NCI-H2227 treated with DMSO at 0.1 percent for 48 hours (cell line): ENCODE measurements around the gene HAUS5.
A peak's percentile ranks its signal among the peaks of the same experiment; 100 is the strongest.
"Not testable (repeated sequence)": the region's sequence is repeated elsewhere in the genome, so short reads cannot be mapped to it uniquely, and the experiment has no call there.

Experiments
- DNase-seq: peaks from one replicate; lab custom pipeline; 2025; lab: John Stamatoyannopoulos, UW

The HAUS5 gene, protein sequence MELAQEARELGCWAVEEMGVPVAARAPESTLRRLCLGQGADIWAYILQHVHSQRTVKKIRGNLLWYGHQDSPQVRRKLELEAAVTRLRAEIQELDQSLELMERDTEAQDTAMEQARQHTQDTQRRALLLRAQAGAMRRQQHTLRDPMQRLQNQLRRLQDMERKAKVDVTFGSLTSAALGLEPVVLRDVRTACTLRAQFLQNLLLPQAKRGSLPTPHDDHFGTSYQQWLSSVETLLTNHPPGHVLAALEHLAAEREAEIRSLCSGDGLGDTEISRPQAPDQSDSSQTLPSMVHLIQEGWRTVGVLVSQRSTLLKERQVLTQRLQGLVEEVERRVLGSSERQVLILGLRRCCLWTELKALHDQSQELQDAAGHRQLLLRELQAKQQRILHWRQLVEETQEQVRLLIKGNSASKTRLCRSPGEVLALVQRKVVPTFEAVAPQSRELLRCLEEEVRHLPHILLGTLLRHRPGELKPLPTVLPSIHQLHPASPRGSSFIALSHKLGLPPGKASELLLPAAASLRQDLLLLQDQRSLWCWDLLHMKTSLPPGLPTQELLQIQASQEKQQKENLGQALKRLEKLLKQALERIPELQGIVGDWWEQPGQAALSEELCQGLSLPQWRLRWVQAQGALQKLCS

DNA sequence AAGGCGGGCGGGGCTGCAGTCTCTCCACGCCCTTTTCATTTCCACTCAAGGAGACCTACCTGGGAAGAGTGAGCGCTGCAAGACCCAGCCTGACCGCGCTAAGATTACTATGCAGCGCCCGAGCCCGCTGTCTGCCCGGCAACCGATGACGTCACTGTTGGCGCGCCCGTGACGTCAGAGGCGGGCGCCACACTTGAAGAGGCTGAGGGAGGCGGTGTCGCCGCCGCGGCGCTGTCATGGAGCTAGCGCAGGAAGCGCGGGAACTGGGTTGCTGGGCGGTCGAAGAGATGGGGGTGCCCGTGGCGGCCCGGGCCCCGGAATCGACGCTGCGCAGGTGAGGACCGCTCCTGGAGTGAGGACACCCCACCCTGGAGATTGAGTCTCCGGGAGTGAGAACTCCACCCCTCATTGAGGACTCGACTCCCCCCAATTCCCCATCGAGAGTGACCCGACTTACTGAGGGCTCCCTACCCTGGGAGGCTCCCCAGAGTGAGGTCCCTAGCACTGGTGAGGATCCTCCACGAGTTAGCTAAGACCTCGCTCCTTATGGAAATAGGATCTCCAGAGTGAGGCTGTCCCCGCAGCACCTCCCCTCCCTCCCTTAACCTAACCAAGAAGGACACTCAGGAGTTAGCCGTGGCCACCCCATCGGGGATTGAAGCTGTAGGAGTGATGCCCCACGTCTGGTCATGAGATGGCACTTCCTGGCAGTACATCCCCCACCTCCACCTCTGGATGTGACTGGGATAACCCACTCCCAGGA, at the start of gene HAUS5:
Gene HAUS5, plus strand, starts transcription at position 177 of the 763 bp plus-strand sequence. Its CDS starts 60 bp downstream, at position 237.
- peak; percentile 100 for DNase-seq

DNA sequence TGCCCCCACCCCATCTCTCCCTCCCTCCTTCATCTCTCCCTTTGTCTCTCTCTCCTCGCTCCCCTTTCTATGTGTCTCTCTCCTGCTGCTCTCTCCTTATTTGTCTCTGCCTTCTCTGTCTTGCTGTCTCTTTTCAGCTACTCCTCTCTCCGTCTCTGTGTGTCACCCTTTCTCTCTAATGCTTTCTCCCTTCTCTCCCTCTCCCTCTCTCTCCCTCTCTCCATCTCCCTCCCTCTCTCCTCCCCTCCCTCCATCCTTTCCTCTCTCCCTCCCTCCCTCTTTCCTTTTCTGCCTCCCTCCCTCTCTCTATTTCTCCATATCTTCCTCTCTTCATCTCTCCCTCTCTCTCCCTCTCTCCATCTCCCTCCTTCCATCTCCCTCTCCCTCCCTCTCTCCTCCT, 49.8 kb upstream of the HAUS5 start:
- no peak for DNase-seq

DNA sequence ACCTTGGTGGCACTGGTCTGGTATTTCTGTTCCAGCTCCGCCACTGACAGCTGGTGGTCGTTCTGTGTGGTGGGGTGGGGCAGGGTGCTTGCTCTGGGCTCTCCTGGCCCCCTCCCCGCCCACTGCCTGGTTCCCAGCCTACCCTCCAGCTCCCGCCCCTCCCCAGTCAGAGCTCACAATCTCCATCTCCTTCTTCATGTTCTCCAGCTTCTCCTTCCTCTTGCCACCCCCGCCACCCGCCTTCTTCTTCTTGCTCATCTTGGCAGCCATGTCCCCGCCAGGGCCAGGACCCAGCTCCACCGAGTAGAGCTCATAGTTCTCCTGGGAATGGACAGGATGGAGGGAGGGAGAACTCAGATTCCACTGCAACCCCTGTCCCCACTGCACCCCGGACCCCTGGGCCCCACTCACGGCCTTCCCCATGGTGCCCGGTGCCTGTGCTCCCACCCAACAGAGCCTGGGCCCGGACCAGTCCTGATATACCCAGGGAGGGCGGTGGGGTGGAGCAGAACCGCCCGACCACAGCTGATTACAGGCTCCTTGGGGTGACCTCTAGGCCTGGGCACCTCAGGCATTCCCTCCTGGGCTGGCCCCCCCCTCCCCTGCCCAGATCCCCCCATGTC, 49.2 kb upstream of the HAUS5 start, which contains the start of gene ATP4A:
Gene ATP4A, minus strand, starts transcription at position 452 of the 623 bp plus-strand sequence. Its CDS starts 29 bp downstream, at position 423.
- no peak for DNase-seq

DNA sequence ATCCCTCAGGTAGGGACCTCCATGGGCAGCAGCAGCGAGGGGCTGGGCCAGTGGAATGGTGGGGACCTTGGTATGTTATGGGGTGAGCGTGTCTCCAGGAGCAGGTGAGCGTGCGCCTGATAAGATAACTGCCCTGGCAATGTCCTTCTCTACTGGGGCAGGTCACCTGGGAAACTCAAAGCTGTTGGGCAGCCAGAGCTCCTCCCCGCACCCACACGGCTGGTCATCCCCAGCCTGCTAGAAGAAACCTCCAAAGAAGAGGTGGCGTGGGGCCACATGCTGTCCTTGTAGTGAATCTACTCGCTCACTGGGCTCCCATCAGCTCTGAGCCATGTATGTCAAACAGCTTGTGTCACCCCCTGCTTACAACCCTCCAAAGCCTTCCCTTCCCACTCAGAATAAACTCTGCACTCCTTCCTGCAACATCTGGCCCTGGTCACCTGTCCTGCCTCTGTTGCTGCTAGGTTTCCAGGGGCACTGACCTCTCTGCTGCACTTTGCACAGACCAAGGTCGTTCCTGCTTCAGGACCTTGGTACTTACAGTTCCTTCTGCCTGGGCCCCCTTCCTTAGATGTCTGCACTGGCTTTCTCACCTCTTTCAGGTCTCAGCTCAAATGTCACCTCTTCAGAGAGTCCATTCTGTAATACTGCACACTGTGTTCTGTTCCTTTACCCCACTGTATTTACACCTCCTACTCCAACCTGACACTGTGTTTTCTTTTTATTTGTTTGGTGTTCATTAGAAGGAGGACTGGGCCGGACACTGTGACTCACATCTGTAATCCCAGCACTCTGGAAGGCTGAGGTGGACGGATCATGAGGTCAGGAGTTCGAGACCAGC, 47.3 kb upstream of the HAUS5 start:
- DNase-seq, result no peak

DNA sequence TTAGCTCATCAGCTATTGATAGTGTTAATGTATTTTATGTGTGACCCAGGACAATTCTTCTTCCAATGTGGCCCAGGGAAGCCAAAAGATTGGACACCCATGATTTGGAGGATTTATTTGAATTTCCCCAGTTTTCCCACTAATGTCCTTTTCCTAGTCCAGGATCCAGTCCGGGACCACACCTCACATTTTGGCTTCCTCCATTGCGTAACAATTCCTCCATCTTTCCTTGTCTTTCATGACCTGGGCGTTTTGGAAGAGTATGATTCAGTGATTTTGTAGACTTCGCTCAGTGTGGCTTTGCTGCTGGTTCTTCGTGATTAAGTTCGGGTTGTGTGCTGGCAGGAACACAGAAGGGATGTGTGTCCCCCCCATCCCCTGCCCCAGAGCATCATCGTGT, 45.8 kb upstream of the HAUS5 start:
- DNase-seq, result no peak

DNA sequence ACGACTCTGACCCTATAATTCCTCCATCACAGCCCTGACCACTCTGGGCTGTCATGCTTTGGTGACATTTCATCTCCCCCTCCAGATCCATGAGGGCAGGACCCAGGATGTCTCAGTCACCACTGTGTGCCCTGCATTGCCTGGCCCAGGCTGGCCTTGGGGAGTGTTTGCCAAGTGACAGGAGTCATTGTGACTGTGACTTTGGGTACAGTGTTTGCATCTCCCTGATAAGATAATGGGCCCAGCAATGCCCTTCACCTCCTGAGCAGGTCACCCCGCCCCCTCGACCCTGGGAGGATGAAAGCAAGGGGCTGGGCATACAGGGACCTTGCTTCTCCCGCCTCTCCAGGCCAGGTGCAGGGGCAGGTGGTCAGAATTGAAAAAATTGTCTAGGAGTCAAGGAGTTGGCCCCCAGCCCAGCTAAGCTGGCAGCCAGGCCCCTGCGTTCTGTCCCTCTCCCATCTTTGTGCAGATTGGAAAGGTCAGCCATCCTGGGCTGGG, 43.2 kb upstream of the HAUS5 start:
- DNase-seq, result no peak

DNA sequence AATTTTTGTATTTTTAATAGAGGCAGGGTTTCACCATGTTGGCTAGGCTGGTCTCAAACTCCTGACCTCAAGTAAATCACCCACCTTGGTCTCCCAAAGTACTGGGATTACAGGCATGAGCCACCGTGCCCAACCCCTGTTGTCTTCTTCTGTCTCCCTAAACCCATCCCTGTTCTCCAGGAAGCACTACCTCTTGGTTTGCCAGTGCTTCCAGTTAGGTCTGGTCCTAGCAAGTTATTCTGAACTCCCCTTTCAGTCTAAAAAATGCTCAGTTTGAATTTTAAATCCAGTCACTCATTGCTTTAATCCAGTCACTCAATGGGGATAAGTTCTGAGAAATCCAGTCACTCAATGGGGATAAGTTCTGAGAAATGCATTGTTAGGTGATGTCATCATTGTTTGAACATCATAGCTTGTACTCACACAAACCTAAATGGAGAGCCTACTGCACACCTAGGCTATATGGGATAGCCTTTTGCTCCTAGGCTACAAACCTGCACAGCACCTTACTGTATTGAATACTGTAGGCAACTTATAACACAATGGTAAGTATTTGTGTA, 41.0 kb upstream of the HAUS5 start:
- no peak for DNase-seq

DNA sequence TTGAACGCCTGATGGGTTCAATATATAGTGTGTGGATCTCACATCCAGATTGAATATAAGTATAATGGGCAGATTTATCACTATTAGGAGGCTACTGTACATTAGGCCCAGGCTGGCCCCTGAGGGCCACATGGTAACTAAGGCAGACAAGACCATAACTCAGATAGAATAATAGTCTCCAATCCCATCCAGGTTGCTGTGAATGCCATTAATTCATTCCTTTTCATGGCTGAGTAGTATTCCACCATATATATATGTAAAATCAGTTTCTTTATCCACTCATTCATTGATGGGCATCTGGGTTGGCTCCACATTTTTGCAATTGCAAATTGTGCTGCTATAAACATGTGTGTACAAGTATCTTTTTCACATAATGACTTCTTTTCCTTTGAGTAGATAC, 34.6 kb upstream of the HAUS5 start:
- DNase-seq, result no peak

DNA sequence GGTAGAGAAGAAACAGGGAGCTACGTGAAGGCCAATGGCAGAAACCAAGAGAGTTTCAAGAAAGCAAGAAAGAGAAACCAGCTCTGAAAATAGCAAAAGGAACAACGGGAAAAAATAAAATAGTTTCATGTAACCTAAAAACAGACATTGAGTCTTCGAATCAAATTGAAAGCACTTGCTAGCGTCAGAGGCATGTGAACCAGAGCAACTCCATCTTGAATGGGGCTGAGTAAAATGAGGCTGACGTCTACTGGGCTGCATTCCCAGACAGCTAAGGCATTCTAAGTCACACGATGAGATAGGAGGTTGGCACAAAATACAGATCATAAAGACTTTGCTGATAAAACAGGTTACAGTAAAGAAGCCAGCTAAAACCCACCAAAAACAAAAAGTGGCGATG, 33.8 kb upstream of the HAUS5 start:
- no peak for DNase-seq

DNA sequence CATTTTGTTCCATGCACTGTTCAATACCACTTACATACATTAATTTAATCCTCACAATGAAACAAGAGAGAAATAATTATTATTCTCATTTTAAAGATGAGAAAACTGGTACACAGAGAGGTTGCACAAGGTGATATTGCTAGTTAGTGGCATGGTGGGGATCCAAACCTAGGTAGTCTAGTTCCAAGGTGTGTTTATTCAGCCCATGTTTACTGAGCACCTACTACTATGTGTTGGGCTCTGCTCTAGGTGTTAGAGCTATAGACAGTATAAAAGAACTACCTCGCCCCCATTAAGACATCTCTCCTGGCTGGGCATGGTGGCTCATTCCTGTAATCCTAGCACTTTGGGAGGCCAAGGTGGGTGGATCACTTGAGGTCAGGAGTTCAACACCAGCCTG, 29.8 kb upstream of the HAUS5 start:
- no peak for DNase-seq

DNA sequence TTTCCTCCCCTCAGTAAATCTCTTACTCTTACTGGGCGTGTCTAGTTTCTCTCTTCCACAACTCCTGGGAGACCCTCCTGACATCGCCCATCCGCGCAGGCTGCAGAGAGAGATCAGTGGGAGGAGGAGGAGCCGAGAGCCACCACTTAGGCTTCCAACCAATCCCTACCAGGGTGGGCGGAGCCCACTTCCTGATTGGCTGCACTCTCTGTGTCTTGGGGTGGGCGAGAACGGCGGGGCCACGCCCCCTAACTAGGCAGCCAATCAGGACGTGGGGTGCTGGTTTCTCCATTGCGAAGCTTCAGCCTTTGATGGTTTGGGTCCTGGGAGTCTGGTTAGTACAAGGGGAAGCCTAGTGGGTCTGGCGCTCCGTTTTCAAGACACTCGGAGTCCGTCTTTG, 26.7 kb upstream of the HAUS5 start, which contains the start of gene PMIS2:
Gene PMIS2, plus strand, starts transcription at position 326 of the 400 bp plus-strand sequence. CDS start 87 bp downstream, outside the sequence.
- DNase-seq, result no peak

DNA sequence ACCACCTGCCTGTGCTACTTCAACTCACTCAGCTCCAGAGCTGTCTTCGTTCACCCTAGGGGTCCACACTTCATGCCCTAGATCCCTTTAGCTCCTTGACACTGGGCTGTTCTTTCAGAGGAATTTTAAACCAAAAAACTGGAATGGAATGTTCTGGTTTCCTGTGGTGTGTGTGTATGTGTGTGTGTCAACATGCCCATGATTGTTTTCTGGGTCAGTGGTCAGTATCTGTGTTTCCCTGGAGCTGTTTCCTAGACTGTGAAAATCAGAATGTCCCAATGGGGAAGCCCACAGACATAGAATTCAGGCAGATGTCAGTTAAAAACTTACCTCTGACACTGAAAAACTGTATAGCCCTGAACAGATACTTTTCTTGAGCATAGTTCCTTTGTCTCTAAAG, 25.2 kb upstream of the HAUS5 start:
- DNase-seq, result no peak

DNA sequence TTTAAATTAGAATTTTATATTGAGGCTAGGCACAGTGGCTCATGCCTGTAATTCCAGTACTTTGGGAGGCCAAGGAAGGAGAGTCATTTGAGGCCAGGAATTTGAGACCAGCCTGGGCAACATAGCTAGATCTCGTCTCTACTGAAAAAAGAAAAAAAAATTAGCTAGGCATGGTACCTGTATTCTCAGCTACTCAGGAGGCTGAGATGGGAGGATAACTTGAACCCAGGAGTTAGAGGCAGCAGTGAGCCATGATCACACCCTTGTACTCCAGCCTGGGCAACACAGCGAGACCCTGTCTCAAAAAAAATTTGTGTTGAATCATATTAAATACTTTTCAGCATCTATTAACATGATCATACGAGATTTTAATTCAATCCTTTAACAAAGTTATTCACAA, 21.7 kb upstream of the HAUS5 start:
- DNase-seq, result no peak

DNA sequence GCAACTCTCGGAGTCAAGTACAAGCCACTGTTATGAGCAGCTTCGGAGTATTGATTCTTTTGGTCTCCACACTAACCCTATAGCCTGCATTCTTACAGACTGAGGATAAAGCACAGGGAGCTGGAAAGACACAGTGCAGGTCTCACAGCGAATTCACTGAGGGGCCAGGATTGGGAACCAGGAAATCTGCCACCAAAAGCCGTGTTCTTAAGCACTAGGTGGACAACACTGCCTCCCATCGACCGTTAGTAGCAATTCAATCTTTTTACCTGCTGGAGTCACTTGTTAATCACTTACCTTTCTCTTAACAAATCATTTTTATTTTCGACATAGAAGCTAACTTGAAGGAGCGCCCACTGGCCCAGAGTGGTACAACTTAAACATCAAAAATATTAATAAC, 20.3 kb upstream of the HAUS5 start:
- peak; percentile 42 for DNase-seq

DNA sequence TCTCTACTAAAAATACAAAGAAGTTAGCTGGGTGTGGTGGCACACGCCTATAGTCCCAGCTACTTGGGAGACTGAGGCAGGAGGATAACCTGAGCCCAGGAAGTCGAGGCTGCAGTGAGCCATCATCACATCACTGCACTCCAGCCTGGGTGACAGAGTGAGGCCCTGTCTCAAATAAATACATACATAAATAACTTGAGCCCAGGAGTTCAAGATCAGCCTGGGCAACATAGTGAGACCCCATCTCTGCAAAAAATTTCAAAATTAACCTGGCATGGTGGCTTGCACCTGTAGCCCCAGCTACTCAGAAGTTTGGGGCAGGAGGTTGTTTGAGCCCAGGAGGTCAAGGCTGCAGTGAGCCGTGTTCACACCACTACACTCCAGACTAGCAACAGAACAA, 17.5 kb upstream of the HAUS5 start:
- not testable (repeated sequence) for DNase-seq

DNA sequence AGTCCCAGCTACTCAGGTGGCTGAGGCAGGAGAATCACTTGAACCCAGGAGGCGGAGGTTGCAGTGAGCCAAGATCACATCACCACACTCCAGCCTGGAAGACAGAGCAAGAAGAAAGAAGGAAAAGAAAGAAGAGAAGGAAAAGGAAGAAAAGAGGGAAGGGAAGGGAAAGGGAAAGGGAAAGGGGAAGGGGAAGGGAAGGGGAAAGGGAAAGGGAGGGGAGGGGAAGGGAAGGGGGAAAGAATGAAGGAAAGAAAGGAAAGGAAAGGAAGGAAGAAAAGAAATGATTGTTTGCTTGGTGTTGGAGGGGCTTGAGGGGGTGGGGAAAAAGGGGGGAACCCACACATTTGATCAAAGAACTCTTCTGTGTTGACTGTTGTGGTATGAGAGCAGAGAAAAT, 16.6 kb upstream of the HAUS5 start:
- no peak for DNase-seq

DNA sequence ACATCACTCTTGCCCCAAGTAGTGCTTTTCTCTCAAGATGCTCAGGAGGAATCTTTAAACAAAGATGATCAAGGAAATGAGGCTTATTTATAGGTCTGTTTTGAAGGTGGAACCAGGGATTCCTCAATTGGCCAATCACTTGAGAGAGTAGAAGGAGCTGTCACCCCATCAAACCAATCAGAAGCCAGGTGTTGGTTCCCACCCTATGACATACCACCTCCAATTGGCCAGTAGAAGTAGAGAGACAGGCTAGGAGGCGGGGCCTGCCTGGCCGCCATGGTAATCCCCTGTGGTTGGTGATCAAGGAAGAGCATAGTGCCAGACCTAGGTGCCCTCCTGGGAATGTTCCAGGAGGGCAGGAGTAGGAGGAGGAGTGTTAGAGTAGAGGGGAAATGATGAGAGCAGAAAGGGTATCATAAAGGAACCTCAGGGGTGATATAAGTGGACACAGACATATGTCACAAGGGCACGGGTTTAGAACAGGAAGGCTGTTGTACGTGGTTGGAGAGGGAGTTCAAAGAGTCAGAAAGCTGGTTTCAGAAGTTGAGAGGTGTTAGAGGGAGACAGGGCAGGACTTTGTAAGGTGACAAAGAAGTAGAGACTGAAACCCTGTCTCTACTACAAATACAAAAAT, 16.1 kb upstream of the HAUS5 start:
- DNase-seq, result no peak

DNA sequence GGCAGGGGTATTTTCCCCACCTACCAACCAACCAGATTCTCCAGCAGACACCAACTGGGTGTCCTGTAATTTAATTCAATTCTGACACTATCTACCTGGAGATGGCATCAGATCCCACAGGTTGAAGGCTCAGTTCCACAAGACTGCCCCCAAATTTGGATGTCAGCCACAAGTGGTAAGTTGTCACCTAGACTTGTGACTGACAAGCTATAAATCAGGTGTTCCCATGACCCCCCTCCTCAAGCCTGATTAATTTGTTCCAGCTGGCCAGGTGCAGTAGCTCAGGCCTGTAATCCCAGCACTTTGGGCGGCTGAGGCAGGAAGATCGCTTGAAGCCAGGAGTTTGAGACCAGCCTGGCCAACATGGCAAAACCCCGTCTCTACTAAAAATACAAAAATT, 10.6 kb upstream of the HAUS5 start:
- DNase-seq, result no peak

DNA sequence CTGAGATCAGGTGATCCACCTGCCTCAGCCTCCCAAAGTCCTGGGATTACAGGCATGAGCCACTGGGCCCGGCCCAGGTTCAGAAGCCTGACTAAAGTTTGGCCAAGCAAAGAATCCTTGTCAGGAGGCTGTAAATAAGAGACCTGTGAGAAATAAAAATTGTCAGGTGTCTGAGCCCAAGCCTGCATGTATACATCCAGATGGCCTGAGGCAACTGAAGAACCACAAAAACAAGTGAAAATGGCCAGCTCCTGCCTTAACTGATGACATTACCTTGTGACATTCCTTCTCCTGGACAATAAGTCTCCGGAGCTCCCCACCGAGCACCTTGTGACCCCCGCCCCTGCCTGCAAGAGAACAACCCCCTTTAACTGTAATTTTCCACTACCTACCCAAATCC, 8.1 kb upstream of the HAUS5 start:
- DNase-seq, result not testable (repeated sequence)

DNA sequence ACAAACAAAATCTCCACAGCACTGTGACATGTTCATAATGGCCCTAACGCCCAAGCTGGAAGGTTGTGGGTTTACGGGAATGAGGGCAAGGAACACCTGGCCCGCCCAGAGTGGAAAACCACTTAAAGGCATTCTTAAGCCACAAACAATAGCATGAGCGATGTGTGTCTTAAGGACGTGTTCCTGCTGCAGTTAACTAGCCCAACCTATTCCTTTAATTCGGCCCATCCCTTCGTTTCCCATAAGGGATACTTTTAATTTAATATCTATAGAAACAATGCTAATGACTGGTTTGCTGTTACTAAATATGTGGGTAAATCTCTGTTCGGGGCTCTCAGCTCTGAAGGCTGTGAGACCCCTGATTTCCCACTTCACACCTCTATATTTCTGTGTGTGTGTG, 5.4 kb upstream of the HAUS5 start:
- DNase-seq, result not testable (repeated sequence)
